ENCODE results near the gene SEPTIN1.

GRCh38 chr16:30372038-30372712 is 10.2 kb downstream of the SEPTIN1 start:
- TF ChIP-seq CTCF (conservative IDR thresholded peaks at IDR 0.05), result no peak
- no peak for TF ChIP-seq ZFX (IDR thresholded peaks at IDR 0.05)

Measured in C4-2B (cell line).